ENCODE results near the gene SHISA4. TPM values are rescaled to one million over a fixed set of nuclear protein-coding genes. Genes with fewer than 3 reads are reported as not detected.

Gene SHISA4
- total RNA-seq, 3 donors from 2014 or later = 1.2 to 12.4 (median 4.0) TPM

- intact Hi-C loops (cut with DNase I, micrococcal nuclease) = no loop called here
- DNase-seq (no peak), ATAC-seq (no peak)
- H3K36me3 ChIP-seq (ENCODE audit: low read depth) = no peaks in the 10 kb centered on the region
- H3K4me1 ChIP-seq (ENCODE audit: low read depth) = peaks cover 9% of the 10 kb centered on the region
- no peak for TF ChIP-seq CTCF (IDR thresholded peaks at IDR 0.05)
- no peaks in the 10 kb centered on the region for H3K9me3 ChIP-seq
- H3K4me3 ChIP-seq = no peak overlapping the region
These were observed 2.4 kb upstream of the SHISA4 start for GRCh38 chr1:201886103-201886885.

- intact Hi-C loops (cut with DNase I, micrococcal nuclease) = no loop called here
- Histone ChIP-seq H3K4me3 (no peak overlapping the region), H3K4me1 (ENCODE audit: low read depth) (peaks cover 9% of the 10 kb centered on the region), H3K9me3 (no peaks in the 10 kb centered on the region), H3K36me3 (ENCODE audit: low read depth) (no peaks in the 10 kb centered on the region)
- DNase-seq = no peak
- no peak for ATAC-seq
- no peak for TF ChIP-seq CTCF (IDR thresholded peaks at IDR 0.05)
These were observed 1.4 kb upstream of the SHISA4 start for GRCh38 chr1:201887116-201887866.

- peak in 1 of 3 donors; percentile 15 for DNase-seq
- no peaks in the 10 kb centered on the region for H3K9me3 ChIP-seq
- no peak for TF ChIP-seq CTCF (IDR thresholded peaks at IDR 0.05)
- intact Hi-C loops (cut with DNase I, micrococcal nuclease) = no loop called here
- no peak for ATAC-seq
- H3K36me3 ChIP-seq (ENCODE audit: low read depth) = no peaks in the 10 kb centered on the region
- no peak overlapping the region for H3K4me3 ChIP-seq
- H3K4me1 ChIP-seq (ENCODE audit: low read depth) = peaks cover 9% of the 10 kb centered on the region
These were observed 631 bp downstream of the SHISA4 start for GRCh38 chr1:201889090-201889968.

- DNase-seq = peak in 1 of 3 donors; percentile 10
- peaks cover 9% of the 10 kb centered on the region for H3K4me1 ChIP-seq (ENCODE audit: low read depth)
- H3K36me3 ChIP-seq (ENCODE audit: low read depth) = no peaks in the 10 kb centered on the region
- no peak overlapping the region for H3K4me3 ChIP-seq
- no peak for ATAC-seq
- TF ChIP-seq CTCF (IDR thresholded peaks at IDR 0.05) = no peak
- no peaks in the 10 kb centered on the region for H3K9me3 ChIP-seq
- intact Hi-C loops (cut with DNase I, micrococcal nuclease) = loop anchor here in 1 of 2 donors (5.0 kb wide), 1 partner anchor 232 kb away; the partner anchor contains the start of gene GPR37L1
These were observed 1.5 kb downstream of the SHISA4 start for GRCh38 chr1:201890223-201890622.

- no peak overlapping the region for H3K4me3 ChIP-seq
- H3K9me3 ChIP-seq = no peaks in the 10 kb centered on the region
- no peak for TF ChIP-seq CTCF (IDR thresholded peaks at IDR 0.05)
- intact Hi-C loops (cut with DNase I, micrococcal nuclease) = loop anchor here in 1 of 2 donors (5.0 kb wide), 1 partner anchor 231 kb away; the partner anchor contains the start of gene GPR37L1
- peak in 1 of 3 donors; percentile 6 for DNase-seq
- H3K4me1 ChIP-seq (ENCODE audit: low read depth) = peaks cover 9% of the 10 kb centered on the region
- no peak for ATAC-seq
- no peaks in the 10 kb centered on the region for H3K36me3 ChIP-seq (ENCODE audit: low read depth)
These were observed 2.2 kb downstream of the SHISA4 start for GRCh38 chr1:201890806-201891450.

All from mucosa of descending colon (tissue), 3 donors.